Brain pericyte (primary cell): ENCODE results near the gene AUTS2.
"Not testable (repeated sequence)": the region's sequence is repeated elsewhere in the genome, so short reads cannot be mapped to it uniquely, and the experiment has no call there.

ENCODE experiments used
- DNase-seq: peaks from one replicate; pipeline ENCODE4 v3.0.0-alpha.2; 2012; ENCODE audit warnings: low read depth, low spot score

Gene AUTS2

GRCh38 chr7:70647801-70648498 lies 1049.7 kb downstream of the AUTS2 start:
- no peak for DNase-seq

GRCh38 chr7:70648499-70648861 lies 1050.2 kb downstream of the AUTS2 start:
- not testable (repeated sequence) for DNase-seq

- DNase-seq: no peak
These were observed 1051.0 kb downstream of the AUTS2 start for GRCh38 chr7:70649323-70649722.

- DNase-seq: no peak
These were observed 1055.9 kb downstream of the AUTS2 start for GRCh38 chr7:70654146-70654545.

GRCh38 chr7:70654979-70655378 lies 1056.7 kb downstream of the AUTS2 start:
- DNase-seq: no peak

GRCh38 chr7:70655694-70656093 lies 1057.4 kb downstream of the AUTS2 start:
- no peak for DNase-seq

- no peak for DNase-seq
These were observed 1059.3 kb downstream of the AUTS2 start for GRCh38 chr7:70657571-70657970.

- no peak for DNase-seq
These were observed 1059.8 kb downstream of the AUTS2 start for GRCh38 chr7:70657989-70658632.

- DNase-seq: no peak
These were observed 1061.0 kb downstream of the AUTS2 start for GRCh38 chr7:70659263-70659662.

GRCh38 chr7:70660154-70660818 lies 1062.0 kb downstream of the AUTS2 start:
- DNase-seq: no peak

- DNase-seq: no peak
These were observed 1062.5 kb downstream of the AUTS2 start for GRCh38 chr7:70660819-70661191.

- DNase-seq: no peak
These were observed 1065.4 kb downstream of the AUTS2 start for GRCh38 chr7:70663680-70664079.

- DNase-seq: no peak
These were observed 1067.7 kb downstream of the AUTS2 start for GRCh38 chr7:70665997-70666396.

GRCh38 chr7:70667406-70667805 lies 1069.1 kb downstream of the AUTS2 start:
- no peak for DNase-seq

GRCh38 chr7:70668606-70669358 lies 1070.5 kb downstream of the AUTS2 start:
- DNase-seq: no peak

- no peak for DNase-seq
These were observed 1071.6 kb downstream of the AUTS2 start for GRCh38 chr7:70669854-70670253.

GRCh38 chr7:70670288-70670687 lies 1072.0 kb downstream of the AUTS2 start:
- no peak for DNase-seq

GRCh38 chr7:70673778-70674570 lies 1075.7 kb downstream of the AUTS2 start:
- DNase-seq: no peak

- DNase-seq: no peak
These were observed 1076.3 kb downstream of the AUTS2 start for GRCh38 chr7:70674571-70675010.

- DNase-seq: no peak
These were observed 1078.0 kb downstream of the AUTS2 start for GRCh38 chr7:70676243-70676642.

- DNase-seq: no peak
These were observed 1080.5 kb downstream of the AUTS2 start for GRCh38 chr7:70678621-70679251.
